ENCODE measurements around the gene C11orf58.

- no peak for TF ChIP-seq CTCF (IDR thresholded peaks at IDR 0.05; ENCODE audit: insufficient read depth, low read length)
- no peak for TF ChIP-seq POLR2AphosphoS5 (IDR thresholded peaks at IDR 0.05; ENCODE audit: low read depth)
- no peak for TF ChIP-seq GABPA (IDR thresholded peaks at IDR 0.05; ENCODE audit: low read depth)
- TF ChIP-seq REST (IDR thresholded peaks at IDR 0.05; ENCODE audit: insufficient replicate concordance, low read depth), result no peak
Observed at GRCh38 chr11:16790486-16791190, 52.2 kb downstream of the C11orf58 start.
